Activated T-helper 1 cell treated with Interleukin-2 at 50 U/mL for 16 hours (primary cell): ENCODE results near the gene NBPF6.
"Not testable (repeated sequence)": the region's sequence is repeated elsewhere in the genome, so short reads cannot be mapped to it uniquely, and the experiment has no call there.

Source experiments
- DNase-seq: peaks from one replicate; pipeline ENCODE4 v3.0.0-alpha.2; 2020; ENCODE audit warnings: low read depth

The NBPF6 gene

DNA sequence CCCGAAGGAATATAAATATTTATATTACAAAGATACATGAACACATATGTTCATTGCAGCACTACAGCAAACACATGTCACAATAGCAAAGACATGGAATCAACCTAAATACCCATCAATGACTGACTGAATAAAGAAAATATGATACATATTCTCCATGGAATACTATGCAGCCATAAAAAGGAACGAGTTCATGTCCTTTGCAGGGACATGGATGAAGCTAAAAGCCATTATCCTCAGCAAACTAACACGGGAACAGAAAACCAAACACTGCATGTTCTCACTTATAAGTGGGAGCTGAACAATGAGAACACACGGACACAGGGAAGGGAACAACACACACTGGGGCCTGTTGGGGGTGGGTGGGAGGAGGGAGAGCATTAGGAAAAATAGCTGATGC is 46.7 kb downstream of the NBPF6 start:
- DNase-seq, result not testable (repeated sequence)

DNA sequence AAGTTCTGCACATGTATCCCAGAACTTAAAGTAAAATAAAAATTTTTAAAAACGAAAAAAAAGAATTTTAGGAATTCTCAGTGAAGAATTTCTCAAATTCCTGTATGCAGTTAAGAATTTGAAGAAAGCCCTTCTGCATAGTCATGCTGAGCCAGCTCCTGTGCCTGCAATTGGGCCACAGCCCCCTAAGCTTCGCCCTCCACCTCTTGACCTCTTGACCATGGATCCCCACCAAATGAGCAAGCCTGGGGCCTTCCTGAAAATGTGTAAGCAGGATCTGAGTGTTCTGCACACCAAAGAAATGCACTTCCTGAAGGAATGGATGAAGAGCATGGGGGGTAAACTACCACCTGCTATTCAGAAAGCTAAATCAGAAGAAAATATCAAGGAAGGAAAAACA is 52.0 kb downstream of the NBPF6 start:
- no peak for DNase-seq

DNA sequence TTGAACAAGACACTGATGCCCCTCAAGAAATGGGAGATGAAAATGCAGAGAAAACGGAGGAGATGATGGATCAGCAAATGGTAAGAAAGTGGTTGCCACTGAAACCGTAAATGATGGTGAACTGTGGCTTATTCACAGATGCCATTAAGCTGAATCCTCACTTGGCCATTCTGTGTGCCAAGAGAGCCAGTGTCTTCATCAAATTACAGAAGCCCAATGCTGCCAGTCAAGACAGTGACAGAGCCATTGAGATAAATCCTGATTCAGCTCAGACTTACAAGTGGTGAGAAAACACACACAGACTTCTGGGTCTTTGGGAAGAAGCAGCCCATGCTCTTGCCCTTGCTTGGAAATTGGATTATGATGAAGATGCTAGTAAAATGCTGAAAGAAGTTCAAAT is 52.5 kb downstream of the NBPF6 start:
- no peak for DNase-seq

DNA sequence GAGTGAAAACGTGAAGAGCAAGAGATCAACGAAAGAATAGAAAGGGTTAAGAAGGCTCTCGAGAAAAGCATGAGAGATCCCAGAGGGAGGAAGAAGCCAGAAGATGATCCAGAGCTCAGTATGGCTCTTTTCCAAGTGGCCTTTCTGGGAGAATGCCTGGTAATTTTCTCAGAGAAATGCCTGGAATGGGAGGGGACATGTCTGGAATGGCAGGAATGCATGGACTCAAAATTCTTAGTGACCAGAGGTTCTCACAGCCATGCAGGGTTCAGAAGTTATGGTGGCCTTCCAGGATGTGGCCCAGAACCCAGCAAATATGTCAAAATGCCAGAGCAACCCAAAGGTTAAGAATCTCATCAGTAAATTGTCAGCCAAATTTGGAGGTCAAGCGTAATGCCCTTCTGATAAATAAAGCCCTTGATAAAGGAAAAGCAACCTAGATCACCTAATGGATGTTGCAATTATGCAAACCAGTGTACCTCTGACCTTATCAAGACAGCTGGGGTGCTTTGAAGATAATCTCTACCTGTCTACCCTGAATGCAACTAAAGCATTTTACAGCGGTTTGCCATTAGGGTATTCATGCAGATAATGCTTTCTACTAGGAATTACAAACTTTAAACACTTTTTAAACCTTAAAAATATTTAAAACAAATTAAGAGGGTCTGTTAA is 53.1 kb downstream of the NBPF6 start:
- no peak for DNase-seq

DNA sequence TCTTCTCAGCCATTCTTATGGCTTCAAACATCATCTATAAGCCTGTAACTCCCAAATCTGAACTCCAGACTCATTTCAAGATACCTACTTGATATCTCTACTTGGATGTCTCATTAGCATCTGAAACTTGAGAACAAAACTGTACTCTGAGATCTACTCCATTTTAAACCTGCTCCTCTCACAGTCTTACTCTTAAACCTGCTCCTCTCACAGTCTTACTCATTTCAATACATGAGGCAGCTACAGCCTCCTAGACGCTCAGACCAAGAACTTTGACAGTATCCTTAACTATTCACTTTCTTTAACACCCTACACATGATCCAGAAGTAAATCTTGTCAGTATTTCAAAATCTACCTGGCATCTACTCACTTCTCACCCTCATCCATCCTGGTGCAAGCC is 54.3 kb downstream of the NBPF6 start:
- no peak for DNase-seq

DNA sequence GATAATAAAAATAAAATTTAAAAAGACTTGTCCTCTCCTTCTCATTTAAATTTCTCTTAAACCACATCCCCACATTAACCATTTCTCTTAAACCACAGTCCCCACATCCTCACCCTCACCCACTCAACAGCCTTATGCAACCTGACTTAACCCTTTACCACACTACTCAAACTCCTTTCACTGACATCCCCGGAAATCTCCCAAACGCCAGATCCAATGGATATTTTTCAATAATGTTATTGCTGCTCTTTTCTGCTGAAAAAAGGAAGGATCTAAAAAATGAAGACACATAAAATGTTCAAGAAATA is 55.6 kb downstream of the NBPF6 start:
- no peak for DNase-seq

DNA sequence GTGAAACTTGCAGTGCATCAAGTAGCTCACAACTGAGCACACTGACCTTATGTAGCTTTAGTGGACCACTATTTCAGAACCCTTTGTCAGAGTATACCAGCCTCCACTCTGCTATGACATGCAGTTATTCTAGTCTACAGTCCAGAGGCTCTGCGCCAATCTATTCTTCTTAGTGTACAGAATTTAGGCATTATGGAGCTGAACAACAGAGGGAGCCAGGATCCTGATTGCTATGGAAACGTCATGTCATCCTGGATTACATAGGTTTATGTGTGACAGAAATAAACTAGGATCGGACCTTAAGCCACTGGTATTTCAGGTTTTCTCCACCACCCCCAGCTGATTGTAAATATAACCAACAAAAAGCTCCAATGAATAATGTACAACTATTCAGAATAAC is 61.6 kb downstream of the NBPF6 start:
- DNase-seq, result no peak

DNA sequence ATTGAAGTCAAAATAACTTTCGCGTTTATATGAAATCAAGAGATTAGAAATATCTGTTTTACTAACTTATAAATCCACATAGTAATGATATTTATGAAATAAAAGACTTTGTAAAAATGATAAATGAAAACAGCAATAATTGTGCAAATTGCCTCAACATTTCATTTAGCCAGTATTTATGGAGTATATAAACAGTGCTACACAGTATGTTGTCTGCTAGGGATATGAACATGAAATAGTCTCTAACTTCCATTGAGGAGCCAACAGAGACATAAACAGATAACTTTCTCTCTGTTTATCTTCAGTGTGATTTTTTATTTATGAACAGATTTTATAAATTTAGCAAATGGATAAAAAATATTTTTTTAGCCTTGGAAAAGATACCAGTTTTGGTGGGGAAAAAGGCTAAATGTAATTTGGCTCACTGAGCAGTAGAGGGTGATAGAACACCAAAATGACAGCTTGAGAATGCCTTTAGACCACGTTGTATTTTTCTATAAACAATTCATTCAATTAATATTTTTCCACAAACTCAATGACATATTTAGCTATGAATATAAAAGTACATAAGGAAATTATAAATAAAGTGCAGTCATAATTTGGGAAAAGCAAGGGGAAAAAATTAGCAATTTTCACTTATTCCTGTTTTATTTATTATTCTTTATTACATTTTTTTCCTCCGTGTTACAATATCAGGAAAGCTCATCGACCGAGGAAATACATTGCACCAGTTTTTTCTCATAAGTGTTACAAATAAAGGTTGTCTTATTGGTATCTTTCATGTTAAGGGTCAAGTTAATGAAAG is 62.3 kb downstream of the NBPF6 start:
- no peak for DNase-seq

DNA sequence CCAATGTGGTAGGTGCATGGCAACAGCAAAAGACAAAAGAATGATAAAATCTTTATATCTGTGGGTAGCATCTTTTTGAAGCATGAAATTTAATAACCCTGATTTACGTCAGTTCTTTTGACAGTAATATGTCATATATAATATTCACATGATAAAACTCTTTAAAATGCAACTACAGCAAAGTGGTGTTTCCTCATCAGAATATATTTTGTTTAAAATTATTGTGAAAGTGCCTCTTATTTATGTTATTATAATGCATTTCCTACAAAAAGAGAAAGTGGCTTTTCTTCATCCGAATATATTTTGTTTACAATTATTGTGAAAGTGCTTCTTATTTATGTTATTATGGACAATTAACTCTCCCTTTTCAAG is 62.9 kb downstream of the NBPF6 start:
- no peak for DNase-seq

DNA sequence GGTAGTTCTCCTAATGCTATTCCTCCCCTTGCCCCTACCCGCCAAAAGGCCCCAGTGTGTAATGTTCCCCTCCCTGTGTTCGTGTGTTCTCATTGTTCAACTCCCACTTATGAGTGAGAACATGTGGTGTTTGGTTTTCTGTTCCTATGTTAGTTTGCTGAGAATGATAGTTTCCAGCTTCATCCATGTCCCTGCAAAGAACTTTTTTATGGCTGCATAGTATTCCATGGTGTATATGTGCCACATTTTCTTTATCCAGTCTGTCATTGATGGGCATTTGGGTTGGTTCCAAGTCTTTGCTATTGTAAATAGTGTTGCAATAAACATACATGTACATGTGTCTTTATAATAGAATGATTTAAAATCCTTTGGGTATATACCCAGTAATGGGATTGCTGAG is 63.8 kb downstream of the NBPF6 start:
- not testable (repeated sequence) for DNase-seq

DNA sequence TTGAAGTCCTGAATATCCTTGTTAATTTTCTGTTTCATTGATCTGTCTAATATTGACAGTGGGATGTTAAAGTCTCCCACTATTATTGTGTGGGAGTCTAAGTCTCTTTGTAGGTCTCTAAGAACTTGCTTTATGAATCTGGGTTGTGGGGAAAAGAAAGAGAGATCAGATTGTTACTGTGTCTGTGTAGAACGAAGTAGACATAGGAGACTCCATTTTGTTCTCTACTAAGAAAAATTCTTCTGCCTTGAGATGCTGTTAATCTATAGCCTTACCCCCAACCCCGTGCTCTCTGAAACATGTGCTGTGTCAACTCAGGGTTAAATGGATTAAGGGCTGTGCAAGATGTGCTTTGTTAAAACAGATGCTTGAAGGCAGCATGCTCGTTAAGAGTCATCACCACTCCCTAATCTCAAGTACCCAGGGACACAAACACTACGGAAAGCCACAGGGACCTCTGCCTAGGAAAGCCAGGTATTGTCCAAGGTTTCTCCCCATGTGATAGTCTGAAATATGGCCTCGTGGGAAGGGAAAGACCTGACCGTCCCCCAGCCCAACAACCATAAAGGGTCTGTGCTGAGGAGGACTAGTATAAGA is 67.3 kb downstream of the NBPF6 start:
- DNase-seq, result not testable (repeated sequence)
